GM12892 (cell line): Measurements from ENCODE around the gene GSK3B.
"Not testable (repeated sequence)": the region's sequence is repeated elsewhere in the genome, so short reads cannot be mapped to it uniquely, and the experiment has no call there.

Experiments used
- POLR2A ChIP-seq: IDR thresholded peaks from 2 replicates; pipeline ENCODE4 v1.6.1; 2011; ENCODE audit warnings: low read depth, low read length, control low read depth
- POLR2AphosphoS5 ChIP-seq: IDR thresholded peaks from 2 replicates; pipeline ENCODE4 v1.6.1; 2011; ENCODE audit warnings: low read depth, low read length, control low read depth

GRCh38 chr3:120051570-120051969, 42.7 kb downstream of the GSK3B start:
- not testable (repeated sequence) for TF ChIP-seq POLR2AphosphoS5, POLR2A
